ENCODE results near the gene GTPBP8. TPM values are rescaled to one million over a fixed set of nuclear protein-coding genes. Genes with fewer than 3 reads are reported as not detected.

Gene GTPBP8
- total and polyA plus RNA-seq, 2 of the 13 experiments (the other 11 are each of a cell fraction or from before 2014, with no cell fraction given), result 12.5 to 16.7 TPM

GRCh38 chr3:112963683-112964082, 27.1 kb upstream of the GTPBP8 start:
- FAIRE-seq, result no peak
- Histone ChIP-seq H3K4me3 (replicated peaks in 1 of 3; ENCODE audit: insufficient read depth in 1 of 3, low read depth in 2 of 3, low read length in 3 of 3) (no peak overlapping the region), H3K4me2 (ENCODE audit: low read depth, low read length) (no peak overlapping the region), H3K9me3 (ENCODE audit: low read length) (peaks cover 8% of the 10 kb centered on the region; the same call in 1 of the 2 replicates), H3K27ac (ENCODE audit: extremely low read length, insufficient read depth, low read length) (no peak overlapping the region), H4K20me1 (ENCODE audit: insufficient read depth, low read length) (no peaks in the 10 kb centered on the region), H3K79me2 (ENCODE audit: insufficient read depth, low read length) (no peaks in the 10 kb centered on the region), H3K36me3 (replicated peaks in 1 of 2; ENCODE audit: control insufficient read depth in 1 of 2, insufficient read depth in 2 of 2, low read length in 2 of 2) (no peaks in the 10 kb centered on the region), H3K4me1 (ENCODE audit: insufficient read depth, low read length) (no peaks in the 10 kb centered on the region), H3K27me3 (ENCODE audit: control insufficient read depth in 1 of 2, insufficient read depth in 2 of 2, low read length in 2 of 2) (no peaks in the 10 kb centered on the region), H2AFZ (ENCODE audit: low read length) (no peak overlapping the region), H3K9ac (ENCODE audit: insufficient read depth, low read depth, low read length) (no peak overlapping the region)
- no peak for TF ChIP-seq ZNF430 (CRISPR knock-in tag; IDR thresholded peaks at IDR 0.05)
- no peak for TF ChIP-seq ZSCAN22 (CRISPR knock-in tag; IDR thresholded peaks at IDR 0.05)
- no peak for TF ChIP-seq ARID2 (CRISPR knock-in tag; IDR thresholded peaks at IDR 0.05; ENCODE audit: borderline replicate concordance)
- TF ChIP-seq STAG1 (CRISPR knock-in tag; IDR thresholded peaks at IDR 0.05), result no peak
- TF ChIP-seq UBTF (CRISPR knock-in tag; IDR thresholded peaks at IDR 0.05), result no peak
- no peak for TF ChIP-seq REL (CRISPR knock-in tag; conservative IDR thresholded peaks at IDR 0.05)
- TF ChIP-seq HOXA3 (CRISPR knock-in tag; IDR thresholded peaks at IDR 0.05), result no peak
- no peak for TF ChIP-seq HHEX (CRISPR knock-in tag; IDR thresholded peaks at IDR 0.05)
- no peak for TF ChIP-seq ISX (CRISPR knock-in tag; conservative IDR thresholded peaks at IDR 0.05)
- no peak for TF ChIP-seq GLI4 (CRISPR knock-in tag; IDR thresholded peaks at IDR 0.05; ENCODE audit: borderline replicate concordance)
- TF ChIP-seq NFIB (CRISPR knock-in tag; IDR thresholded peaks at IDR 0.05; ENCODE audit: borderline replicate concordance), result no peak
- TF ChIP-seq TRIM24 (CRISPR knock-in tag; IDR thresholded peaks at IDR 0.05), result no peak
- in situ Hi-C loops (cut with HindIII; ENCODE audit: extremely low pct_ligation_motif_present, low pct_unique_long_range_greater_than_20kb), result no loop called here
- no peak for DNase-seq (ENCODE audit: low spot score)
- POLR2A ChIA-PET, result no interaction called here
- CTCF ChIA-PET (ENCODE audit: low intra/inter-chr PET ratio, low total read pairs), result no interaction called here
- ATAC-seq, result no peak
- no TSS peak for BruUV-seq (replicated peaks)
- intact Hi-C loops (cut with micrococcal nuclease; ENCODE audit: unreplicated experiment), result no loop called here
